Mesodermal cell (in vitro differentiated cells): ENCODE measurements around the gene PARP8.

Experiments used
- H3K27ac ChIP-seq: 2 replicates; pipeline ENCODE4 v1.7.0; 2013; ENCODE audit warnings: mild to moderate bottlenecking, low read depth, low read length, moderate library complexity; ENCODE audit not compliant: severe bottlenecking
- H3K36me3 ChIP-seq: 2 replicates; pipeline ENCODE4 v1.7.1; 2013; ENCODE audit warnings: mild to moderate bottlenecking, low read length, moderate library complexity; ENCODE audit not compliant: control insufficient read depth, insufficient read depth
- H3K4me1 ChIP-seq: one replicate; pipeline ENCODE4 v1.7.1; 2013; ENCODE audit warnings: mild to moderate bottlenecking, low read length; ENCODE audit not compliant: insufficient read depth, control insufficient read depth, poor library complexity, severe bottlenecking
- H3K4me3 ChIP-seq: 2 replicates; pipeline ENCODE4 v1.7.0; 2013; ENCODE audit warnings: low read length, control low read depth, mild to moderate bottlenecking; ENCODE audit not compliant: insufficient read depth, poor library complexity, severe bottlenecking; ENCODE audit errors: extremely low read depth
- H3K9me3 ChIP-seq: 2 replicates; pipeline ENCODE4 v1.7.1; 2013; ENCODE audit warnings: mild to moderate bottlenecking, low read length, moderate library complexity; ENCODE audit not compliant: control insufficient read depth
- WGBS, 2 experiments: methylation state at CpG; one replicate each; pipeline ENCODE4 v1.1.5; 2013; ENCODE audit warnings: missing lambda C conversion rate in 2 of 2; ENCODE audit not compliant: insufficient coverage in 2 of 2; 5-methylcytosine and 5-hydroxymethylcytosine counted together

Gene PARP8

DNA sequence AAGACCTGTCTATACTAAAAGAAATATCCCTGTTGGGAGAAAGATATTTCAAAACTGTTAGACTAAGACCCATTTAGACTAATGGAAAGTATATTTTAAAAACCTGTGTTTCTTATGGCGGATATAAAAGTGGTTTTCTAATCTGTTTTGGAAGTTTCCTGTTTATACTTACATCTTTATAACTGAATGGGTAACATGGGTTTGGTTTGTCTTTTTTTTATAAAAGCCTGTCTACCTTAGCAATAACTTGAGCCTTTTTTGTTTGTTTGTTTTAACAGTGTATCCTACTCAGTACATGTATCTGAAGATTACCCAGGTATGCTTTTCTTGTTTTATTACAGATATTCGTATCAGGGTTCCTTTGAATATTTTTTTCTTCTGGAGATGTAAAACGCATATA is 83.4 kb downstream of the PARP8 start:
- Histone ChIP-seq H3K36me3 (no peaks in the 10 kb centered on the region), H3K4me3 (no peak overlapping the region)

DNA sequence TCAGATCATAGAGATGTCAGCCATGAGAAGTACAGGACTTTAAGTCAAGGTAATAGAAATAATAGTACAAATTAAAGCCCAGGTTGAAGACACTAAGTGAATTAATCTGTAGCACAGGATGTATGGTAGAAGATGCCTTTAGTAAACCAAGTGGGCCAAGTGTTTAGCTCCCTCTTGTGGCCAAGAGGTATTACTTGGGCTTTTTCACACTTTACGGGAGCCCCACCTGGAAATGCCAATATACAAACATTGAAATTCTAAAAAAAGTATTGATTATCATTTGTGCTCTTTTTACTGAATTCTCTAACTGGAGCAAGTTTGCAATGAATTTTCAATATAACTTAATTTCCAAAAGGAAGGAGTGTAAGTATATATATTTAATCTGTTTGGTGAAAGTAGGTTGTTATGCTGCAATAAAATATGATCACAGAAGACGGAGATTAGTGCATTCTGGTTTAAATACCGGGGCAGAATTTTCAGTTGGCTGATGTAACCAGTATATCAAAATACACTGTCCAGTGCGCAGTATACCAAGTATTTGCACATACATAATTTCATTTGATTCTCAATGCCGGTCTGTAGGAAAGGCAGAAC is 84.7 kb downstream of the PARP8 start:
- Histone ChIP-seq H3K4me1 (no peaks in the 10 kb centered on the region), H3K36me3 (no peaks in the 10 kb centered on the region)
- 86% methylated on average over 2 of the region's 5 CpGs; no CpG with 5 or more reads in 1 of the 2 experiments for WGBS, 2 experiments

More for the DNA sequence above, 83.4 kb downstream of the PARP8 start:
- no CpG with 5 or more reads among the region's 3 CpGs for WGBS, 2 experiments
- Histone ChIP-seq H3K4me1 (no peaks in the 10 kb centered on the region), H3K27ac (no peak overlapping the region), H3K9me3 (no peaks in the 10 kb centered on the region)

DNA sequence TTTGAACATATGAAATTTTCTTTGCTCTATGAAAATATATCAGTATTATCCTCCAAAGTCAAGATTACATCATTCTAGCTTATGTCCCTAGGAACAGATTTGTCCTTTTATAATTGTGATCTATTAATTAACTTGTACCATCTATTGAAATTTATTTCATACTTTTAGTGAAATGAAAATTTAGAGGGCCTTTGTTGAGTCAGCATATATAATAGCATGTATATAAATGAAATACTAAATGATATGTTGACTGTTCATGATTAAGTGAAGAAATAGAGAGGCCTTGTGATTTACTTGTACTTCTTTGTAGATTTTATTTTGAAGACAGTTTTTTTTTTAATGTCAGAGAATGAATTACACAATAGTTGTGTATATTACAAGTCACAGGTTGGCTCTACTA is 86.4 kb downstream of the PARP8 start:
- Histone ChIP-seq H3K9me3 (no peaks in the 10 kb centered on the region), H3K4me1 (no peaks in the 10 kb centered on the region), H3K27ac (no peak overlapping the region), H3K4me3 (no peak overlapping the region), H3K36me3 (no peaks in the 10 kb centered on the region)

More for the DNA sequence above, 84.7 kb downstream of the PARP8 start:
- H3K4me3 ChIP-seq: no peak overlapping the region
- no peaks in the 10 kb centered on the region for H3K9me3 ChIP-seq
- no peak overlapping the region for H3K27ac ChIP-seq

DNA sequence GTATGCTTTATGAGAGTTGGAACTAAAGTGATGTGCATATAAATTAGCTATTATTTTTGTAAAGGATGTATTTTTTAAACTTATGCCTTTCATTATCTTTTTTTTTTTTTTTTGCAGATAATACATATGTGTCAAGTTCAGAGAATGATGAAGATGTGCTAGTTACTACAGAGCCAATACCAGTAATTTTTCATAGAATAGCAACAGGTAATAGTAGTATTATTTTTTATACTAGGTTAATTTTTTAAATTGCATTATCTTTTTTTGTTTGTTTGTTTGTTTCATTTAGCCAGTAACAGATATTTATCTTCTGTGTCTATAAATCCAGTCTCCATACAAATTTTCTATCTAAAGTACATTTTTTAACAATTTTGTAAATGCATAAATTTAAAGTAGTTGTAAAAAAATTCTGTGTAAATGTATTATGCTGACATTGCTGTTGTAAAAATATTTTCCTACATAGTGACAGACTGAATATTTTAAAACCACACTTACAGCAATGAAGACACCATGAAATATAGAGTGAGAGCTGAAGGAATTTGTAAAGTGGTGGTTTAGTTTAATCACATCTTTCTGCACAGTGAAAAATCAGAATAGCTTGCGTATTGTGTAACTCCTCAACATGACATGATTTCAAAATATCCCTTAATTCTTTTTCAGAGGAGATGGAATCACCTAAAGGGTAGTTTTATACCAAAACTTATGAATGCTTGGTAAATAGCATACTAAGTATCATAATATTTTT is 93.3 kb downstream of the PARP8 start:
- Histone ChIP-seq H3K27ac (no peak overlapping the region), H3K36me3 (no peaks in the 10 kb centered on the region), H3K9me3 (no peaks in the 10 kb centered on the region), H3K4me1 (no peaks in the 10 kb centered on the region), H3K4me3 (no peak overlapping the region)
- whole genome bisulfite sequencing, 2 experiments: no CpG with 5 or more reads among the region's 1 CpG

DNA sequence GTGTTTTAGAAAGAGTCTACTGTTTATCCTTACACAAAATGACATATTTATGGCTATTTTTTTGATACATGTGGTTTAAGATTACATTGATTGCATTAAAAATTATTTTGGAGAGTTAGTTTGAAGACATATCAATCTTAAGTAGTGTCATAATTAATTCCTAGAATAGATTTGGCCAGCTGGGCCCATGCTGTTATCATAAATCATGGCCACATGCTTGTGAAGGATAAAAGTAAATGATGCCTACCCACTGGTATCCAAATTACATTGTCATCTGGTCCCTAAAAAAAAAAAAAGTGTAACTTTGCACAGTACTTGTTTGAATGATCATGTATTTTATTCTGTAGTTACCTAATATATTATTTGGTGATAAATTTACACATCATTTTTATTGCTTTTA is 96.9 kb downstream of the PARP8 start:
- H3K27ac ChIP-seq: no peak overlapping the region
- H3K9me3 ChIP-seq: no peaks in the 10 kb centered on the region
- no peak overlapping the region for H3K4me3 ChIP-seq
- no peaks in the 10 kb centered on the region for H3K4me1 ChIP-seq
- H3K36me3 ChIP-seq: no peaks in the 10 kb centered on the region

DNA sequence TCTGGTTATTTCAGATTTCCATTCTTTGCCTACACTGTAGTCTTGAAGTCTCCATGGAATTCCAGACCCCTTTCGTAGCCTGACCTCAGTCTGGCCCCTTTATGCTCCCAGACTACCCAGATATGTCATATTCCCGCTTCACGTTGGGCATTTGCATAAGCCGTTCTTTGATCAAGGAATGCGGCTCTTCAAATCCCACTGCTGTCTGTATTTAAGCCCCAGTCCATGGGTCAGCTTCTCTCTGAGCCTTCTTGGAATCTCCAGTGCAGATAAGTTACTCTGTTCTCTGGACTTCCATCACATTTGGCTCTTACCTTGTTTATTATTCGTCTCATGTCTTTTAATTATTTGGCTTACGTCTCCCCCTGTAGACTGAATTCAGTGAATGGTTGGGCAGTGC is 97.4 kb downstream of the PARP8 start:
- no peaks in the 10 kb centered on the region for H3K36me3 ChIP-seq
- H3K27ac ChIP-seq: no peak overlapping the region
- WGBS, 2 experiments: 88 to 93% methylated on average over 5 of the region's 7 CpGs
- H3K4me1 ChIP-seq: no peaks in the 10 kb centered on the region
- H3K9me3 ChIP-seq: no peaks in the 10 kb centered on the region
- H3K4me3 ChIP-seq: no peak overlapping the region

DNA sequence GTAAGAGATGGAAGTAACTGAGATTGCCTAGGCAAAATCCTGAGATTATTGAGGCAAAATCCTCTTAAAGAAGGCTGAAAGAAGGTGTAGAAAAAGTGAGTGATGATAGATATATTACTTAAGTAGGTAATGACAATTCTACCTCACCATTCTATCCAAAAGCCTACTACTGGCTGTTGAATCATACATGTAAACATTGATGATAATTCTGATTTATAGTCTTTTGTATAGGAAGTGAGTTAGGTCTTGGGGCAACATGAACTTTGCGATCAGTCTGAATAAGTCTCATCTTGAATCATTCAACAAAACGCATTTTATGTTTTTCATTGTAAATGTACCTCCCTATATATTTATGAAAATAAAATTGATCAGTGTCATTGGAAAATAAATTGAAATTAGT is 99.6 kb downstream of the PARP8 start:
- Histone ChIP-seq H3K4me3 (no peak overlapping the region), H3K9me3 (no peaks in the 10 kb centered on the region), H3K4me1 (no peaks in the 10 kb centered on the region), H3K36me3 (no peaks in the 10 kb centered on the region), H3K27ac (no peak overlapping the region)
- no CpG with 5 or more reads among the region's 2 CpGs for WGBS, 2 experiments

DNA sequence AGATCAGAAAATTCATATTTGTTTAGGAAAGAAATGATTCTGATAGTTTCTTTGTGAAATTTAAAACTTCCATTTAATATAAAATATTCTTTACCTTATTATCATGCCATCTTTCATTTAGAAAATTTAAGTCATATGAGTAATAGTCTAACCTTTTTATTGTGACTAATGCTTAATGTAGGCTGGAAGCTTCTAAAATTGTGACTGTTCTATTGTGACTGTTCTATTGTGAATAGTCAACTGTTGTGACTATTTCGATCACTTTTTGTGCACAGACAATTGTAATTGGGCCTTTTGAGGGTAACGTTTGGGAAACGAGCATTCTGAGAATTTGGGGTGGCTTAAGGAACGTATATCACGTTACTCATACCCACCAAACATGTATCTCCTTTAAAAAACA is 100.0 kb downstream of the PARP8 start:
- H3K27ac ChIP-seq: no peak overlapping the region
- H3K36me3 ChIP-seq: no peaks in the 10 kb centered on the region
- WGBS, 2 experiments: 100% methylated on average over 2 of the region's 5 CpGs; no CpG with 5 or more reads in 1 of the 2 experiments
- H3K4me3 ChIP-seq: no peak overlapping the region
- no peaks in the 10 kb centered on the region for H3K4me1 ChIP-seq
- no peaks in the 10 kb centered on the region for H3K9me3 ChIP-seq

DNA sequence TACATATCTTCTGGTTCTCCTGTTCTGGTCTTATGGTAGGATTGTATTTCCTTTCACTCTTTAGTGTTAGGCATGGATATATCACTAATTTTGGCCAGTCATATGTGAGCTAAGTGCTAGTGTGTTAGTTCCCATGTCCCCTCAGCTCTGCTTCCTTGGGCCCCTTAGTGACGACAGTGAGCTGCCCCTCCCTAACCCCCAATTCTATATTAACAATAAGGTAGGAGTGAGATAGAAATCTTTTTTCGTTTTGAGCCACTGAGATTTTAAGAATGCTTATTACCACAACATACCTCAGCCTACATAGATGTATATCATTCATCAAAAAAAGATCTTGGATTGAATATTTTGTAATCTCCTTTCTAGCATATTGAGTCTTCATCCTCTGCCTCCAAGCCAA is 100.5 kb downstream of the PARP8 start:
- no peaks in the 10 kb centered on the region for H3K36me3 ChIP-seq
- H3K4me1 ChIP-seq: no peaks in the 10 kb centered on the region
- no CpG with 5 or more reads among the region's 2 CpGs for WGBS, 2 experiments
- H3K4me3 ChIP-seq: no peak overlapping the region
- no peak overlapping the region for H3K27ac ChIP-seq
- H3K9me3 ChIP-seq: no peaks in the 10 kb centered on the region

DNA sequence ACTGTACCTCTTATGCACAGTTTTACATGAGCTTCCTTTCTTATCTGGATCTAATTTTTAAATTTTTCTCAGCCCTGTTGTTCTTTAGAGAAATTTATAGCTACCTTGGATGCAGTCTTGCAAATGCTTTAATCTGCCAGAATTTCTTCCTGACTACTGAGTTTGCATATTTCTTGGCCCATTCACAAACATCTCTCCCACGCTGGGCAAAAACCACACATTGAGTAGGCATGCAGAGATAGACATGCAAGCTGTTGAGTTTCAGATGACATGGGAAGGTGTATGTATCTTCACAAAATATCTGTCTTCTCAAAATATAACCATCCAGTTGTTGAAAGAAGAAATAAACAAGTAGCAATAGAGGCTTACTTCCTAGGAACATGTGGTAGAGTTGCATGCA is 101.2 kb downstream of the PARP8 start:
- Histone ChIP-seq H3K4me1 (no peaks in the 10 kb centered on the region), H3K9me3 (no peaks in the 10 kb centered on the region), H3K27ac (no peak overlapping the region), H3K4me3 (no peak overlapping the region), H3K36me3 (no peaks in the 10 kb centered on the region)
- no CpG with 5 or more reads among the region's 1 CpG for WGBS, 2 experiments

DNA sequence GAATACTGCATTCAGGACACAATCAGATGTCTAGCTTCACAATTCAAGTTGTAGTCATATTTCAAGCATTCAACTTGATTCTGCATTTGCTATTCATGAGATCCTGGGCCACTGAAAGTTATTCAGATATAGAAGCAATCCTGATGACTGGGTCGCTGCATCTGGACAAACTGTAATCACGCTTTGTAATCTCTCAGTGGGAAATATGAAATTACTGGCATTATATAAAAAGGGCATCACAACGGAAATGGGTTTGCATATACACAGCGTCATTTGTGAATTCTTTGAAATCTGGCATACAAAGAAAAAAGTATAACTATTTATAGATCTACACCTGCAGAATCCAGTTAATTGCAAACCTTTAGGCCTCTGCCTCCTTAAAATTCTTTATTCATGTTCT is 102.2 kb downstream of the PARP8 start:
- 90 to 95% methylated on average over 2 to 4 of the region's 4 CpGs for WGBS, 2 experiments
- Histone ChIP-seq H3K27ac (no peak overlapping the region), H3K9me3 (peaks cover 6% of the 10 kb centered on the region), H3K36me3 (peaks cover 4% of the 10 kb centered on the region), H3K4me1 (no peaks in the 10 kb centered on the region), H3K4me3 (no peak overlapping the region)
